ENCODE measurements around the gene KCNAB1. TPM values are rescaled to one million over a fixed set of nuclear protein-coding genes. Genes with fewer than 3 reads are reported as not detected.

Gene KCNAB1
- total and polyA plus RNA-seq, 2 donors (not counting 3 experiments of a cell fraction or from before 2014, with no cell fraction given): 0.21 TPM; not detected in 1

DNA sequence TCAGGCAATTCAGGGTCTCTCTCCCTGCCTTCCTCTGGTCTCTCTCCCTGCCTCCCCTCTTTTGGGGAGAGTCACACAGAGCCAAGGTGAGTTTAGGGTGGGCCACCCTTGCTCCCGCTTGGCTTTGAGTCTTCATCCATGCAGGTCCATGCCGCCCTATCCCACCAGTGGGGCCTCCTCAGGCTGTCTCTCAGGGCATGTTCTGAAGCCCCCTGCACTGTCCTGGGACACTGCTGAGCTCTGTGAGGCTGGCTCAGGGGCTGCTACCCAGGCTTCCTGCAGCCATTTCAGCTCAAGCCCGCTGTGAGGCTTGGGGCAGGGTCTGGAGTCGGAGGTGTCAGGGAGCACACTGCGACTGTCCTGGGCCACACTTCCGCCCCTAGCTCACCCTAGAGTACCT is 231.4 kb downstream of the KCNAB1 start:
- H3K36me3 ChIP-seq (ENCODE audit: control insufficient read depth in 2 of 2, extremely low read depth in 1 of 2, insufficient read depth in 2 of 2, low read length in 2 of 2): no peaks in the 10 kb centered on the region
- H3K79me2 ChIP-seq (ENCODE audit: control insufficient read depth, insufficient read depth, low read length): no peaks in the 10 kb centered on the region
- no peak overlapping the region for H2AFZ ChIP-seq (ENCODE audit: low read depth, low read length)
- FAIRE-seq (no peak), DNase-seq (ENCODE audit: low read depth, low spot score) (no peak)
- intact Hi-C loops (cut with micrococcal nuclease) (no loop called here), dilution Hi-C loops (cut with MboI; ENCODE audit: extremely low pct_ligation_motif_present, low sequenced_read_pairs) (no loop called here)
- H3K4me3 ChIP-seq (replicated peaks in 1 of 3; ENCODE audit: insufficient read depth in 1 of 3, low read depth in 1 of 3, low read length in 3 of 3): no peak overlapping the region
- no peaks in the 10 kb centered on the region for H3K9me1 ChIP-seq (replicated peaks; ENCODE audit: control insufficient read depth, extremely low read depth, insufficient read depth, low read length)
- H4K20me1 ChIP-seq (replicated peaks; ENCODE audit: control insufficient read depth, extremely low read depth, insufficient read depth, low read length): no peaks in the 10 kb centered on the region
- H3K4me2 ChIP-seq (ENCODE audit: insufficient read depth, low read length): no peak overlapping the region
- BruUV-seq (replicated peaks): no TSS peak
- ChIA-PET CTCF (interaction anchor here (1.0 to 1.3 kb wide), 2 partner anchors 9 to 200 kb away, joined by 3 read pairs; no protein-coding TSS in a partner anchor), POLR2A (no interaction called here)
- H3K9ac ChIP-seq (replicated peaks; ENCODE audit: extremely low read depth, insufficient read depth, low read length): no peak overlapping the region
- H3K4me1 ChIP-seq (ENCODE audit: control insufficient read depth, extremely low read depth, insufficient read depth, low read length): no peaks in the 10 kb centered on the region
- no peak overlapping the region for H3K27ac ChIP-seq (ENCODE audit: insufficient read depth, low read depth, low read length)
- no peaks in the 10 kb centered on the region for H3K9me3 ChIP-seq (replicated peaks; ENCODE audit: control insufficient read depth, insufficient read depth, low read length)
- no peaks in the 10 kb centered on the region for H3K27me3 ChIP-seq (ENCODE audit: control insufficient read depth in 2 of 2, insufficient read depth in 2 of 2, low read length in 2 of 2)
- TF ChIP-seq, protein P1, sequence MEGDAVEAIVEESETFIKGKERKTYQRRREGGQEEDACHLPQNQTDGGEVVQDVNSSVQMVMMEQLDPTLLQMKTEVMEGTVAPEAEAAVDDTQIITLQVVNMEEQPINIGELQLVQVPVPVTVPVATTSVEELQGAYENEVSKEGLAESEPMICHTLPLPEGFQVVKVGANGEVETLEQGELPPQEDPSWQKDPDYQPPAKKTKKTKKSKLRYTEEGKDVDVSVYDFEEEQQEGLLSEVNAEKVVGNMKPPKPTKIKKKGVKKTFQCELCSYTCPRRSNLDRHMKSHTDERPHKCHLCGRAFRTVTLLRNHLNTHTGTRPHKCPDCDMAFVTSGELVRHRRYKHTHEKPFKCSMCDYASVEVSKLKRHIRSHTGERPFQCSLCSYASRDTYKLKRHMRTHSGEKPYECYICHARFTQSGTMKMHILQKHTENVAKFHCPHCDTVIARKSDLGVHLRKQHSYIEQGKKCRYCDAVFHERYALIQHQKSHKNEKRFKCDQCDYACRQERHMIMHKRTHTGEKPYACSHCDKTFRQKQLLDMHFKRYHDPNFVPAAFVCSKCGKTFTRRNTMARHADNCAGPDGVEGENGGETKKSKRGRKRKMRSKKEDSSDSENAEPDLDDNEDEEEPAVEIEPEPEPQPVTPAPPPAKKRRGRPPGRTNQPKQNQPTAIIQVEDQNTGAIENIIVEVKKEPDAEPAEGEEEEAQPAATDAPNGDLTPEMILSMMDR (IDR thresholded peaks at IDR 0.05; ENCODE audit: extremely low read depth in 1 of 2, insufficient read depth in 1 of 2, low read depth in 1 of 2, low read length in 2 of 2): no peak
- no peak for TF ChIP-seq FOS (IDR thresholded peaks at IDR 0.05; ENCODE audit: borderline replicate concordance, insufficient read depth, low read length)
- TF ChIP-seq EZH2 (IDR thresholded peaks at IDR 0.05; ENCODE audit: borderline replicate concordance, low read depth, low read length, severe bottlenecking): no peak
- no peak for TF ChIP-seq MYC (IDR thresholded peaks at IDR 0.05; ENCODE audit: low read depth, low read length)
- TF ChIP-seq GATA2 (IDR thresholded peaks at IDR 0.05; ENCODE audit: insufficient read depth, insufficient read length, low read depth, low read length): no peak

DNA sequence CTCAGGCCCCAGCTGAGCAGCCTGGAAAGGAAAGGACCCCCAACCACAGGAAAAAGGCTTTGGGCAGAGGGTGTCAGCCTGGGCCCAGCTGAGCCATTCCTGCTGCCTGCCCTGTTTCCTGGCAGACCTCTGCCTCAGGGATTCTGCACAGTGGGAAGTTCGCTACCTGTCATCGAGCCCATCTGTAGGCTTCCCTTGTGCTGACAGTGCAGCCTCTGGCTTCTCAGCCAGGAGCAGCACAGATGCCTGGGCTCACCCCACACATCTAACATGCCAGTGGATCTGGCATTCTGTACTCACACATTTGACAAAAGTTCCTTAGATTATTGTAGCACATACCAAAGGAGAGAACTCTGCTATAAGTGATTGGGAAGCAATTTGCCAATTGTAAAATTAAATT is 232.3 kb downstream of the KCNAB1 start:
- intact Hi-C loops (cut with micrococcal nuclease) (no loop called here), dilution Hi-C loops (cut with MboI; ENCODE audit: extremely low pct_ligation_motif_present, low sequenced_read_pairs) (no loop called here)
- DNase-seq (ENCODE audit: low read depth, low spot score) (no peak), FAIRE-seq (no peak)
- Histone ChIP-seq H3K4me3 (replicated peaks in 1 of 3; ENCODE audit: insufficient read depth in 1 of 3, low read depth in 1 of 3, low read length in 3 of 3) (no peak overlapping the region), H4K20me1 (replicated peaks; ENCODE audit: control insufficient read depth, extremely low read depth, insufficient read depth, low read length) (no peaks in the 10 kb centered on the region), H3K27me3 (ENCODE audit: control insufficient read depth in 2 of 2, insufficient read depth in 2 of 2, low read length in 2 of 2) (no peaks in the 10 kb centered on the region), H3K36me3 (ENCODE audit: control insufficient read depth in 2 of 2, extremely low read depth in 1 of 2, insufficient read depth in 2 of 2, low read length in 2 of 2) (no peaks in the 10 kb centered on the region), H3K9ac (replicated peaks; ENCODE audit: extremely low read depth, insufficient read depth, low read length) (no peak overlapping the region), H3K9me3 (replicated peaks; ENCODE audit: control insufficient read depth, insufficient read depth, low read length) (no peaks in the 10 kb centered on the region), H3K9me1 (replicated peaks; ENCODE audit: control insufficient read depth, extremely low read depth, insufficient read depth, low read length) (no peaks in the 10 kb centered on the region), H2AFZ (ENCODE audit: low read depth, low read length) (no peak overlapping the region), H3K27ac (ENCODE audit: insufficient read depth, low read depth, low read length) (no peak overlapping the region), H3K4me1 (ENCODE audit: control insufficient read depth, extremely low read depth, insufficient read depth, low read length) (no peaks in the 10 kb centered on the region), H3K4me2 (ENCODE audit: insufficient read depth, low read length) (no peak overlapping the region), H3K79me2 (ENCODE audit: control insufficient read depth, insufficient read depth, low read length) (no peaks in the 10 kb centered on the region)
- CTCF ChIA-PET: interaction anchor here (1.1 kb wide), 1 partner anchor 30 kb away, joined by 3 read pairs; no protein-coding TSS in a partner anchor
- POLR2A ChIA-PET: no interaction called here
- no peak for TF ChIP-seq POLR2AphosphoS5 (IDR thresholded peaks at IDR 0.05; ENCODE audit: insufficient read depth, low read depth, low read length)
- no peak for TF ChIP-seq POLR2A (IDR thresholded peaks at IDR 0.05; ENCODE audit: low read depth, low read length)
- TF ChIP-seq, protein P2, sequence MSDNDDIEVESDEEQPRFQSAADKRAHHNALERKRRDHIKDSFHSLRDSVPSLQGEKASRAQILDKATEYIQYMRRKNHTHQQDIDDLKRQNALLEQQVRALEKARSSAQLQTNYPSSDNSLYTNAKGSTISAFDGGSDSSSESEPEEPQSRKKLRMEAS (IDR thresholded peaks at IDR 0.05; ENCODE audit: insufficient read depth, insufficient read length): no peak
- TF ChIP-seq JUN (IDR thresholded peaks at IDR 0.05; ENCODE audit: borderline replicate concordance, insufficient read depth, insufficient read length, low read depth): no peak
- no peak for TF ChIP-seq MYC (IDR thresholded peaks at IDR 0.05; ENCODE audit: low read depth, low read length)
- no peak for TF ChIP-seq GATA2 (IDR thresholded peaks at IDR 0.05; ENCODE audit: insufficient read depth, insufficient read length, low read depth, low read length)
- no peak for TF ChIP-seq FOS (IDR thresholded peaks at IDR 0.05; ENCODE audit: borderline replicate concordance, insufficient read depth, low read length)
- TF ChIP-seq, protein P1 (IDR thresholded peaks at IDR 0.05; ENCODE audit: extremely low read depth in 1 of 2, insufficient read depth in 1 of 2, low read depth in 1 of 2, low read length in 2 of 2): no peak
- no peak for TF ChIP-seq EZH2 (IDR thresholded peaks at IDR 0.05; ENCODE audit: borderline replicate concordance, low read depth, low read length, severe bottlenecking)
- BruUV-seq (replicated peaks): no TSS peak

Measured in endothelial cell of umbilical vein (primary cell).